HCT116 (cell line): Measurements from ENCODE around the gene BAIAP2.

Experiments used
- EGR1 ChIP-seq: IDR thresholded peaks from 2 replicates; pipeline ENCODE4 v1.6.1; 2012; ENCODE audit warnings: low read depth
- RAD21 ChIP-seq: IDR thresholded peaks from 2 replicates; pipeline ENCODE4 v1.6.1; 2012; ENCODE audit warnings: low read depth, mild to moderate bottlenecking

GRCh38 chr17:81019563-81020442, 15.1 kb upstream of the BAIAP2 start:
- TF ChIP-seq EGR1 (no peak), RAD21 (no peak)
